ENCODE data around the gene RHBDD3.

Gene RHBDD3

DNA sequence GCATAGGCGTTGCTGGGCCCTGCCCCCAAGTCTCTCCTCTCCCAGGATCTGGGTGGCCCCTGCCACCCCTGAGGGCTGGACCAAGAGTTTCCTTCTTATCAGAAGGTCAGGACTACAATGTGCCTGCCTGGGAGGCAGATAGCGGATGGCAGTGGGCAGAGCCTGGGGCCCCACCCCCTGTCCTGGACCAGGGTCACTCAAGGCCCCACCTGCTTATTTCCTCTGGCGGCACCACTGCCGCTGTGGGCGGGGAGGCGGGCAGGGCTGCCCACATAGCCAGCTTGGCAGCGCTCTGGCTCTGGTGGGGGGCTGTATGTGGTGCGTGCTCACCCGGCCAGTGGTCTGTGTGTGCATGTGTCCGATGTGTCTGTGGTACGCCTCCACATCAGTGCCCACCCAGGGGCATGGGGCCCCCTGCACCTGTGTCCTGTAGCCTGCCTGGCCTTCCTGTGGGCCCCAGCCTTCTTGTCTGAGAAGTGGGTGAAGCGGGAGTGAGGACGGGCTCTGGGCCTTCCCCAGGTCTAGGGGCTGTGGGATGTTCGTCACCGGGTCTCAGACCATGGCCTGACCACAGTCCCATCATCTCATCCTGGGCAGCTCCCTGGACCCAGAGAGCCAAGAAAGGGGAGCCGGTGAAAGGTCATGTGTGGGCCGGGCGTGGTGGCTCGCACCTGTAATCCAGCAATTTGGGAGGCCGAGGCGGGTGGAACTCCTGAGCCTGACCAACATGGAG is 41.7 kb upstream of the RHBDD3 start:
- peaks cover 65% of the 10 kb centered on the region for H3K4me1 Mint-ChIP-seq
- no peaks in the 10 kb centered on the region for H3K9me3 Mint-ChIP-seq

GRCh38 chr22:29308791-29309262 is 41.0 kb upstream of the RHBDD3 start:
- peaks cover 78% of the 10 kb centered on the region for H3K27me3 Mint-ChIP-seq
- H3K9me3 Mint-ChIP-seq, result no peaks in the 10 kb centered on the region
- H3K27ac Mint-ChIP-seq, result peak overlapping the region; percentile 12
- CTCF ChIA-PET, result no interaction called here
- H3K4me1 Mint-ChIP-seq, result peaks cover 58% of the 10 kb centered on the region
- peak; percentile 70 for DNase-seq
- no peaks in the 10 kb centered on the region for H3K36me3 Mint-ChIP-seq
- H3K4me3 Mint-ChIP-seq, result peak overlapping the region; percentile 42

More for the DNA sequence above, 41.7 kb upstream of the RHBDD3 start:
- CTCF ChIA-PET, result no interaction called here
- Mint-ChIP-seq H3K27ac (no peak overlapping the region), H3K27me3 (peaks cover 83% of the 10 kb centered on the region), H3K36me3 (no peaks in the 10 kb centered on the region), H3K4me3 (no peak overlapping the region)
- DNase-seq, result peak; percentile 19

- CTCF ChIA-PET, result no interaction called here
- Mint-ChIP-seq H3K4me3 (peak overlapping the region; percentile 42), H3K27me3 (peaks cover 73% of the 10 kb centered on the region), H3K9me3 (no peaks in the 10 kb centered on the region), H3K4me1 (peaks cover 53% of the 10 kb centered on the region), H3K27ac (no peak overlapping the region), H3K36me3 (no peaks in the 10 kb centered on the region)
- no peak for DNase-seq
Measured at GRCh38 chr22:29308148-29308790, 40.5 kb upstream of the RHBDD3 start.

DNA sequence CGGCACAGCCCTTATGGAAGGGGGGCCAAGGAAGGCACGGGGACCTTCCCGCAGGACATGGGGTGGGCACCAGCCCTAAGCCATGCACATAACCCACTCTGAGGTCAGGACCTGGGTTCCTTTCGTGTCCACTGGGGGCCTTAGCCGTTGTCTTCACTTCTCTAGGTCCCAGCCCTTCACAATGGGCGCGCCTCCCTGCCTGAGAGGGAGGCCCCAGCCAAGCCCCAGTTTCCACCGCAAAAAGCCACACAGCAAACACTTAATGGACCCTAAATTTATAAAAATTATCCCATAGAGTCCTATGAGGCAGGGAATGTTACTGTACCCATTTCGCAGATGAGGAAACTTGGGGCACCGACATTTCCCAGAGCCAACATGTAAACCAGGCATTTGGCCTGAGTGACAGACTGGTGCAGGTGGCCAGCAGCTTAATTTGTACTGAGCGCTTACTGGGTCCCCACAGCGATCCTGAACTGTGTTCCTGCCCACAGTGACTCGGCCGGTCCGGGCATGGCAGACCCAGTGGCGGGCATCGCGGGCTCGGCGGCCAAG is 39.9 kb upstream of the RHBDD3 start:
- Mint-ChIP-seq H3K4me3 (peak overlapping the region; percentile 84), H3K36me3 (no peaks in the 10 kb centered on the region), H3K9me3 (no peaks in the 10 kb centered on the region), H3K27me3 (peaks cover 67% of the 10 kb centered on the region), H3K27ac (no peak overlapping the region), H3K4me1 (peaks cover 47% of the 10 kb centered on the region)
- CTCF ChIA-PET, result no interaction called here
- no peak for DNase-seq

GRCh38 chr22:29306835-29307595 is 39.2 kb upstream of the RHBDD3 start:
- H3K4me3 Mint-ChIP-seq, result peak overlapping the region; percentile 84
- peak; percentile 69 for DNase-seq
- H3K27me3 Mint-ChIP-seq, result peaks cover 60% of the 10 kb centered on the region
- H3K9me3 Mint-ChIP-seq, result no peaks in the 10 kb centered on the region
- CTCF ChIA-PET, result interaction anchor here (1.1 kb wide), 1 partner anchor 28 kb away, joined by 3 read pairs; no protein-coding TSS in a partner anchor
- peaks cover 43% of the 10 kb centered on the region for H3K4me1 Mint-ChIP-seq
- no peak overlapping the region for H3K27ac Mint-ChIP-seq
- no peaks in the 10 kb centered on the region for H3K36me3 Mint-ChIP-seq

GRCh38 chr22:29306175-29306834 is 38.5 kb upstream of the RHBDD3 start, which contains the start of gene GAS2L1:
GAS2L1 (plus strand) TSS chr22:29306650; CDS start chr22:29308106, 1,456 bp downstream.
- peak; percentile 72 for DNase-seq
- CTCF ChIA-PET, result interaction anchor here (1.1 kb wide), 1 partner anchor 27 kb away, joined by 3 read pairs; no protein-coding TSS in a partner anchor
- H3K27me3 Mint-ChIP-seq, result peaks cover 56% of the 10 kb centered on the region
- H3K4me3 Mint-ChIP-seq, result peak within 1 kb of the TSS; percentile 84
- H3K36me3 Mint-ChIP-seq, result peaks cover 3% of the 10 kb centered on the region
- H3K27ac Mint-ChIP-seq, result no peak within 1 kb of the TSS
- H3K4me1 Mint-ChIP-seq, result peaks cover 42% of the 10 kb centered on the region
- H3K9me3 Mint-ChIP-seq, result no peaks in the 10 kb centered on the region

DNA sequence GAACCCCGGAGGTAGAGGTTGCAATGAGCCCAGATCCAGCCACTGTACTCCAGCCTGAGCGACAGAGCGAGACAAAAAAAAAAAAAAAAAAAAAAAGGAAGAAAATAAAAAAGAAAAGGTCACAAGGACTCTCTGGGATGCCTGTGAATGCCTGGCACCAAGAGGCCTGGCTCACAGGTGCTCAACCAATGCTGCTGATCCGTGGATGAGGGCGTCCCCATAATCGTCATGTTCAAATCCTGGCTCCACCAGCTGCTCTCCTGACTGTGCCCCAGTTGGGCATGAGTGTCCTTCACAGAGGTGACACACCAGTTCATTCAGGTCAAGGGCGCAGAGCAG is 38.0 kb upstream of the RHBDD3 start:
- DNase-seq, result no peak
- peaks cover 8% of the 10 kb centered on the region for H3K36me3 Mint-ChIP-seq
- CTCF ChIA-PET, result no interaction called here
- H3K27me3 Mint-ChIP-seq, result peaks cover 51% of the 10 kb centered on the region
- no peaks in the 10 kb centered on the region for H3K9me3 Mint-ChIP-seq
- H3K27ac Mint-ChIP-seq, result no peak overlapping the region
- peak overlapping the region; percentile 70 for H3K4me3 Mint-ChIP-seq
- H3K4me1 Mint-ChIP-seq, result peaks cover 37% of the 10 kb centered on the region

DNA sequence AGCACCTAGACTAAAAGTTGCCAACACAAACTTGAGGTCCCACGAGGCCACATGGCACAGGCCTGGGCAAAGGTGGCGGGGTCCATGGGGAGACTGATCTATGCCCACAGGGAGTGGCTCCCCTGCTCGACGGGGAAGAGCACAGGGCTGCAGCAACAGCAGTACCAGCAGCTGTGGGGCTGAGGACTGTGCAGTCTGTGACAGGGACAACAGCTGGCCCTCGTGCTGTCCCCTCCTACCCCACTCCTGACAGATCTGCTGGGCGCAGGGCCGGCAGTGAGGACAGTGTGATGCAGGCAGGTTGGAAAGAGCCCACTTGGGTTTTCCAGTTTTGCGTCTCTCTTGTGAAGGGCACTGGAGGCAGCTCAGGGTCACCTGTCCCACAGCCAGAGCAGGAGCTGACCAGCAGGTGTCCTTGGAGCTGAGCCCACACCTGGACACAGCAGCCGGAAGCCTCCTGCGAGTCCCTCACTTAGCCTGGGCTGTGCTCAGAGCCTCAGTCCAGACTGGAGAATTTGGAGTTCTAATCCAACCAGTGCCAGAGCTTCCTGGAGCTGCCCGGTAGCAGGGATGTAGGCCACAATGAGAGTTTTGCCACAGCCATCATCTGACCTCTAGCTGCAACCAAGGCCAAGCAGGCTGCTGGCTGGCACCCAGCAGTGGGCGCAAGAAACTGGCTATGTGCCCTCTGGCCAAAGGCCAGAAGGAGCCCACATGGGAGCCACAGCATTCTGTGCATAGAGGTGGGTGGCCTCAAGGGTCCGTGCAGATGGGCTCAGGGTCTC is 35.1 kb upstream of the RHBDD3 start:
- Mint-ChIP-seq H3K9me3 (no peaks in the 10 kb centered on the region), H3K36me3 (peaks cover 29% of the 10 kb centered on the region), H3K27me3 (peaks cover 32% of the 10 kb centered on the region), H3K4me1 (peaks cover 15% of the 10 kb centered on the region), H3K27ac (no peak overlapping the region), H3K4me3 (no peak overlapping the region)
- no peak for DNase-seq
- CTCF ChIA-PET, result interaction anchor here (1.3 to 2.8 kb wide), 2 partner anchors 11 to 21 kb away, joined by 3 to 12 read pairs; no protein-coding TSS in a partner anchor

GRCh38 chr22:29302402-29302680 is 34.6 kb upstream of the RHBDD3 start:
- no peaks in the 10 kb centered on the region for H3K9me3 Mint-ChIP-seq
- DNase-seq, result no peak
- CTCF ChIA-PET, result interaction anchor here (2.8 kb wide), 1 partner anchor 11 kb away, joined by 12 read pairs; no protein-coding TSS in a partner anchor
- H3K27me3 Mint-ChIP-seq, result peaks cover 27% of the 10 kb centered on the region
- H3K27ac Mint-ChIP-seq, result no peak overlapping the region
- H3K4me3 Mint-ChIP-seq, result no peak overlapping the region
- H3K36me3 Mint-ChIP-seq, result peaks cover 34% of the 10 kb centered on the region
- H3K4me1 Mint-ChIP-seq, result peaks cover 10% of the 10 kb centered on the region

DNA sequence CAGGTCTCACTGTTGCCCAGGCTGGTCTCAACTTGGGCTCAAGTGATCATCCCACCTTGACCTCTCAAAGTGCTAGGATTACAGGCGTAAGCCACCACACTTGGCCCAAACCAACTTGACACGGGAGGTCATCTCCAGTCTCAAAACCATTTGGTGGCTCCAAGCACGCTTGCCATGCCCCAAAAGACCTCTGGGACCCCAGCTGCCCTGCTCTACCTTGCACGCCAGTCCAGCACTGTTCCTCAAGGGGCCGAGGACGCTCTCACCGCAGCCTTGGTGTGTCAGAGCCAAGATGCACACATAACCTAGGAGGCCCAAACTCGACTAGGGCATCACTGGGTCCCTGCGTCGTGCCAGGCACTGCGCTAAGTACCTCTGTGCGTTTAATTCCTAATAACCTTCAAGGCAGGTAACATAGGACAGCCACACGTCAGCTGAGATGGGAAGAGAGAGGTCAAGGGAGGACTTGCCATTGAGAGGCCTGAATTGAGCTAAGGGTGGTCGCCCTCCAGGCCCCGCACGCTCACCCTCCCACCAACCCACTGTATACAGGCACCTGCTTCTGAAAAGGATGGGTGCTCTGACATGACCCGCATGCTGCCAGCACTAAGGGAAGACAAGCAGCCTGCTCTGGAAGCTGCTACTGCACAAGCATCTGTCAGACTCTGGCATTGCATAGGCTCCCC is 34.1 kb upstream of the RHBDD3 start:
- peaks cover 39% of the 10 kb centered on the region for H3K36me3 Mint-ChIP-seq
- DNase-seq, result no peak
- no peak overlapping the region for H3K4me3 Mint-ChIP-seq
- CTCF ChIA-PET, result interaction anchor here (1.2 kb wide), 1 partner anchor 11 kb away, joined by 5 read pairs; no protein-coding TSS in a partner anchor
- peaks cover 25% of the 10 kb centered on the region for H3K27me3 Mint-ChIP-seq
- peak overlapping the region; percentile 42 for H3K27ac Mint-ChIP-seq
- H3K4me1 Mint-ChIP-seq, result peaks cover 9% of the 10 kb centered on the region
- H3K9me3 Mint-ChIP-seq, result no peaks in the 10 kb centered on the region

- Mint-ChIP-seq H3K36me3 (peaks cover 44% of the 10 kb centered on the region), H3K4me1 (peaks cover 2% of the 10 kb centered on the region), H3K9me3 (no peaks in the 10 kb centered on the region), H3K4me3 (no peak overlapping the region), H3K27ac (peak overlapping the region; percentile 38), H3K27me3 (peaks cover 17% of the 10 kb centered on the region)
- no peak for DNase-seq
- CTCF ChIA-PET, result interaction anchor here (1.2 kb wide), 1 partner anchor 12 kb away, joined by 5 read pairs; no protein-coding TSS in a partner anchor
Measured at GRCh38 chr22:29300807-29301601, 33.2 kb upstream of the RHBDD3 start.

GRCh38 chr22:29300467-29300806 is 32.7 kb upstream of the RHBDD3 start:
- no peaks in the 10 kb centered on the region for H3K9me3 Mint-ChIP-seq
- peaks cover 12% of the 10 kb centered on the region for H3K27me3 Mint-ChIP-seq
- CTCF ChIA-PET, result interaction anchor here (1.2 kb wide), 1 partner anchor 13 kb away, joined by 5 read pairs; no protein-coding TSS in a partner anchor
- no peaks in the 10 kb centered on the region for H3K4me1 Mint-ChIP-seq
- peaks cover 50% of the 10 kb centered on the region for H3K36me3 Mint-ChIP-seq
- no peak overlapping the region for H3K27ac Mint-ChIP-seq
- H3K4me3 Mint-ChIP-seq, result no peak overlapping the region
- DNase-seq, result no peak
